ENCODE measurements around the gene ERVK3-1. TPM values are rescaled to one million over a fixed set of nuclear protein-coding genes. Genes with fewer than 3 reads are reported as not detected.

Gene ERVK3-1
- total and polyA plus RNA-seq, 3 donors from 2014 or later, result 34.0 to 58.5 (median 48.9) TPM

DNA sequence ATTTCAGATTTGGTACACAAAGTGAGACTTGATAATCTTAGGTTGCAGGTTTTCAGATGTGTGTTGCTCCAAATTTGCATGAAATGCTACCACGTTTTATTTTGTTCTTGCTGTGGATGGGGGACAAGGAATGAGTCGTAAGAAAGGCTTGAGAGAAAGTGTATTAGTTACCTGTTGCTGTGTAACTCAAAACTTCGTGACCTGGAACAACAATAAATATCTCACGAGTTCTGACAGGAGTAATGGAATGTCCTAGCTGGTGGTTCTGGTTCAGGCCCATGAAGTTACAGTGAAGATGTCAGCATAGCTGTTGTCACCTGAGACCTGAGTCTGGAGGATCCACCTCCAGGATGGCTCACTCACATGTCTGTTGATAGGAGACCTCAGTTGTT, 25.3 kb upstream of the ERVK3-1 start:
- WGBS, 2 donors, result 63 to 70% methylated on average over 4 of the region's 4 CpGs
- H3K4me1 ChIP-seq, result peaks cover 10% of the 10 kb centered on the region
- H3K4me3 ChIP-seq, result no peak overlapping the region
- intact Hi-C loops (cut with DNase I; ENCODE audit: low total_unique reads), result no loop called here
- H3K27ac ChIP-seq, result no peak overlapping the region
- no peaks in the 10 kb centered on the region for H3K9me3 ChIP-seq
- no peaks in the 10 kb centered on the region for H3K27me3 ChIP-seq
- DNase-seq, result no peak
- H3K36me3 ChIP-seq (ENCODE audit: low read depth, missing control alignments), result no peaks in the 10 kb centered on the region
- no peak for TF ChIP-seq POLR2A (IDR thresholded peaks at IDR 0.05)
- TF ChIP-seq, protein P1, sequence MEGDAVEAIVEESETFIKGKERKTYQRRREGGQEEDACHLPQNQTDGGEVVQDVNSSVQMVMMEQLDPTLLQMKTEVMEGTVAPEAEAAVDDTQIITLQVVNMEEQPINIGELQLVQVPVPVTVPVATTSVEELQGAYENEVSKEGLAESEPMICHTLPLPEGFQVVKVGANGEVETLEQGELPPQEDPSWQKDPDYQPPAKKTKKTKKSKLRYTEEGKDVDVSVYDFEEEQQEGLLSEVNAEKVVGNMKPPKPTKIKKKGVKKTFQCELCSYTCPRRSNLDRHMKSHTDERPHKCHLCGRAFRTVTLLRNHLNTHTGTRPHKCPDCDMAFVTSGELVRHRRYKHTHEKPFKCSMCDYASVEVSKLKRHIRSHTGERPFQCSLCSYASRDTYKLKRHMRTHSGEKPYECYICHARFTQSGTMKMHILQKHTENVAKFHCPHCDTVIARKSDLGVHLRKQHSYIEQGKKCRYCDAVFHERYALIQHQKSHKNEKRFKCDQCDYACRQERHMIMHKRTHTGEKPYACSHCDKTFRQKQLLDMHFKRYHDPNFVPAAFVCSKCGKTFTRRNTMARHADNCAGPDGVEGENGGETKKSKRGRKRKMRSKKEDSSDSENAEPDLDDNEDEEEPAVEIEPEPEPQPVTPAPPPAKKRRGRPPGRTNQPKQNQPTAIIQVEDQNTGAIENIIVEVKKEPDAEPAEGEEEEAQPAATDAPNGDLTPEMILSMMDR (IDR thresholded peaks at IDR 0.05), result no peak

DNA sequence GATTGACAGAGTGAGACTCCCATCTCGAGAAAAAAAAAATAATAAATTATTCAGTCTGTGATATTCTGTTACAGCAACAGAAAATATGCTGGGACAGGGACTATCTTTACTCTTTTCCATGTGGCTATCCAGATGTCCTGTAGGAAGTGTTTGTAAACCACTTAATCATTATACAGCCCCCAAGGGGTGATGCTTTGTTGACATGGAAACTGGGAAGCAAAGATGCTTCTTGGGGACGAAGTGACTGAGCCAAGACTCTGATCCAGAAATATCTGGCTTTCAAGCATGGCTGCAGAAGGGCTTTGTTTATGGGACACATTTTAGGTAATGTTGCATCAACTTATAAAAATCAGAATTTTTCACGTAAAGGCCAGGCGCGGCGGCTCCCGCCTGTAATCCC, 21.0 kb upstream of the ERVK3-1 start:
- no peaks in the 10 kb centered on the region for H3K36me3 ChIP-seq (ENCODE audit: low read depth, missing control alignments)
- WGBS, 2 donors, result 96 to 98% methylated on average over 7 of the region's 7 CpGs
- intact Hi-C loops (cut with DNase I; ENCODE audit: low total_unique reads), result no loop called here
- H3K9me3 ChIP-seq, result no peaks in the 10 kb centered on the region
- no peak for DNase-seq
- no peaks in the 10 kb centered on the region for H3K27me3 ChIP-seq
- TF ChIP-seq POLR2A (IDR thresholded peaks at IDR 0.05), result no peak
- TF ChIP-seq, protein P1 (IDR thresholded peaks at IDR 0.05), result no peak
- peaks cover 10% of the 10 kb centered on the region for H3K4me1 ChIP-seq
- no peak overlapping the region for H3K27ac ChIP-seq
- no peak overlapping the region for H3K4me3 ChIP-seq

DNA sequence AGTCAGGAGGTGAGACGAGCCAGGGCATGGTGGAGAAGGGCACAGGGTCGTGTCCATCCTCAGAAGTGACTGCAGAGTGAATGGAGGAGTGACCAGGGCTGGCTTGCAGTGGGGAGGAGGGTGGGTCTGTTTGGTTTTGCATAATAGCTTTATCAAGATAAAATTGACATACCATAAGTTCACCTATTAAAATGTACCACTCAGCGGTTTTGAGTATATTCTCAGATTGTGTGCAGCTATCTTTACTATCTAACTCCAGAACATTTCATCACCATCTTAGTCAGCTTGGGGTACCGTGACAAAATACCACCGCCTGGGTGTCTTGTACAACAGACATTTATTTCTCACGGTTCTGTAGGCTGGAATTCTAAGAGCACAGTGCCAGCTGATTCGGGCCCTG, 13.2 kb upstream of the ERVK3-1 start:
- H3K27me3 ChIP-seq, result no peaks in the 10 kb centered on the region
- TF ChIP-seq, protein P1 (IDR thresholded peaks at IDR 0.05), result no peak
- no peak for TF ChIP-seq POLR2A (IDR thresholded peaks at IDR 0.05)
- H3K36me3 ChIP-seq (ENCODE audit: low read depth, missing control alignments), result peaks cover 4% of the 10 kb centered on the region
- no peaks in the 10 kb centered on the region for H3K4me1 ChIP-seq
- H3K4me3 ChIP-seq, result no peak overlapping the region
- WGBS, 2 donors, result 94 to 99% methylated on average over 7 of the region's 7 CpGs
- H3K9me3 ChIP-seq, result no peaks in the 10 kb centered on the region
- DNase-seq, result no peak
- intact Hi-C loops (cut with DNase I; ENCODE audit: low total_unique reads), result no loop called here
- H3K27ac ChIP-seq, result no peak overlapping the region

DNA sequence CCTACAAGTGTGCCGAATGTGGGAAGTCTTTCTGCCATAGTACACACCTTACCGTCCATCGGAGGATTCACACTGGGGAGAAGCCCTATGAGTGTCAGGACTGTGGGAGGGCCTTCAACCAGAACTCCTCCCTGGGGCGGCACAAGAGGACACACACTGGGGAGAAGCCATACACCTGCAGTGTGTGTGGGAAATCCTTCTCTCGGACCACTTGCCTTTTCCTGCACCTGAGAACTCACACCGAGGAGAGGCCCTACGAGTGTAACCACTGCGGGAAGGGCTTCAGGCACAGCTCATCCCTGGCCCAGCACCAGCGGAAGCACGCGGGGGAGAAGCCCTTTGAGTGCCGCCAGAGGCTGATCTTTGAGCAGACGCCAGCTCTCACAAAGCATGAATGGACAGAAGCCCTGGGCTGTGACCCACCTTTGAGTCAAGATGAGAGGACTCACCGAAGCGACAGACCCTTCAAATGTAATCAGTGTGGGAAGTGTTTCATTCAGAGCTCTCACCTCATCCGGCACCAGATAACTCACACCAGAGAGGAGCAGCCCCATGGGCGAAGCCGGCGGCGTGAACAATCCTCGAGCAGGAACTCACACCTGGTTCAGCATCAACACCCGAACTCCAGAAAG, 10.3 kb upstream of the ERVK3-1 start:
- Histone ChIP-seq H3K36me3 (ENCODE audit: low read depth, missing control alignments) (peaks cover 4% of the 10 kb centered on the region), H3K9me3 (no peaks in the 10 kb centered on the region), H3K4me1 (no peaks in the 10 kb centered on the region), H3K27ac (no peak overlapping the region), H3K4me3 (no peak overlapping the region), H3K27me3 (no peaks in the 10 kb centered on the region)
- intact Hi-C loops (cut with DNase I; ENCODE audit: low total_unique reads), result no loop called here
- TF ChIP-seq, protein P1 (IDR thresholded peaks at IDR 0.05), result no peak
- no peak for TF ChIP-seq POLR2A (IDR thresholded peaks at IDR 0.05)
- WGBS, 2 donors, result 91 to 99% methylated on average over 12 to 22 of the region's 22 CpGs
- DNase-seq, result no peak

DNA sequence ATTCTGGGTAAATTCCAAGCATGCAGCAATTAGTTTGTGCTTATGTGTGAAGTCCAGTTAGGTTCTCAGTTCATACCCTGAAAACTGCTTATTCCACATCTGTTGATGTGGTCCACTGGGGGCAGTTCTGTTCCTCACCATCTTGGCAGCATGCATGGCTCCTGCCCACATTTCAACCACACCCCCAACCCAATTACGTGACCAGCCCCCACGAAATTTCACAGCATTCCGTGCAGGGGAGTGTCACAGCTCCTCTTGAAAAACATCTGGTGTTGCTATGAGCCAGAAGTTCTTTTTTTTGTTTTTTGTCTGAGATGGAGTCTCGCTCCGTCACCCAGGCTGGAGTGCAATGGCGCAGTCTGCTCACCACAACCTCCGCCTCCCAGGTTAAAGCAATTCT, 9.1 kb upstream of the ERVK3-1 start:
- no peak overlapping the region for H3K4me3 ChIP-seq
- H3K36me3 ChIP-seq (ENCODE audit: low read depth, missing control alignments), result peaks cover 4% of the 10 kb centered on the region
- no peak for DNase-seq
- TF ChIP-seq, protein P1 (IDR thresholded peaks at IDR 0.05), result no peak
- TF ChIP-seq POLR2A (IDR thresholded peaks at IDR 0.05), result no peak
- no peaks in the 10 kb centered on the region for H3K27me3 ChIP-seq
- intact Hi-C loops (cut with DNase I; ENCODE audit: low total_unique reads), result no loop called here
- no peak overlapping the region for H3K27ac ChIP-seq
- H3K9me3 ChIP-seq, result no peaks in the 10 kb centered on the region
- WGBS, 2 donors, result 94 to 95% methylated on average over 7 of the region's 7 CpGs
- H3K4me1 ChIP-seq, result no peaks in the 10 kb centered on the region

Measured in testis (tissue), 3 donors.